T-cell (primary cell): ENCODE results near the gene EDN1. TPM values are rescaled to one million over a fixed set of nuclear protein-coding genes. Genes with fewer than 3 reads are reported as not detected.
A peak's percentile ranks its signal among the peaks of the same experiment; 100 is the strongest.

Experiments used
- ATAC-seq, 4 experiments: fragments of 200-7000 bp in 3 of 4; fragments of 150-1000 bp in 1 of 4; cut with Tn5 transposase; replicated peaks in 1 of 4; 1 replicate in 3 of 4; 2 replicates in 1 of 4; pipeline ENCODE4 v1.10.0; 2021; ENCODE audit warnings: moderate library complexity in 3 of 4, mild to moderate bottlenecking in 2 of 4, moderate number of reproducible peaks in 1 of 4
- CTCF ChIA-PET, 2 donors: fragments of 300-600 bp; sonication (Branson Sonifier 250); formaldehyde crosslinking; loops; one replicate each; lab custom pipeline; 2022; ENCODE audit warnings: antibody characterized with exemption in 2 of 2; lab: Charles Lee
- POLR2A ChIA-PET, 2 donors: fragments of 300-600 bp; sonication (Branson Sonifier 250); formaldehyde crosslinking; loops; one replicate each; lab custom pipeline; 2022; ENCODE audit warnings: antibody characterized with exemption in 2 of 2; lab: Charles Lee
- DNase-seq, 35 experiments: peaks; one replicate each; pipeline versions ENCODE4 v3.0.0 to v3.0.0-alpha.2; 2013 to 2023
- H3K27ac ChIP-seq: one replicate; pipeline ENCODE4 v1.5.1; 2013; ENCODE audit warnings: low read length
- H3K27me3 ChIP-seq, 2 experiments: replicated peaks in 1 of 2; 1 replicate in 1 of 2; 2 replicates in 1 of 2; pipeline versions ENCODE4 v1.6.1 to v1.7.0; 2013; ENCODE audit warnings: low read length in 1 of 2, mixed read lengths in 1 of 2; ENCODE audit not compliant: control insufficient read depth in 2 of 2, insufficient read depth in 2 of 2; ENCODE audit errors: extremely low read depth in 1 of 2
- H3K36me3 ChIP-seq, 2 donors: 1 replicate in 1 of 2; 2 replicates in 1 of 2; pipeline versions ENCODE4 v1.6.1 to v1.7.0; 2013; ENCODE audit warnings: low read length in 1 of 2; ENCODE audit not compliant: control insufficient read depth in 2 of 2, insufficient read depth in 1 of 2; ENCODE audit errors: extremely low read depth in 1 of 2
- H3K4me1 ChIP-seq, 2 experiments: 1 replicate in 1 of 2; 2 replicates in 1 of 2; pipeline versions ENCODE4 v1.6.1 to v1.7.0; 2013; ENCODE audit warnings: low read length in 2 of 2, mixed read lengths in 1 of 2; ENCODE audit not compliant: insufficient read depth in 2 of 2, control insufficient read depth in 1 of 2; ENCODE audit errors: extremely low read depth in 1 of 2
- H3K4me3 ChIP-seq, 2 donors: 1 replicate in 1 of 2; 2 replicates in 1 of 2; pipeline versions ENCODE4 v1.5.1 to v1.7.0; 2013; ENCODE audit warnings: mild to moderate bottlenecking in 2 of 2, low read length in 1 of 2, moderate library complexity in 1 of 2; ENCODE audit not compliant: control insufficient read depth in 1 of 2; ENCODE audit errors: extremely low read depth in 1 of 2
- H3K9me3 ChIP-seq: 2 replicates; pipeline ENCODE4 v1.7.0; 2013
- H3K27ac Mint-ChIP-seq, 2 donors: one replicate each; pipeline ENCODE4 v1.8.0; 2020 to 2021; ENCODE audit warnings: mild to moderate bottlenecking in 2 of 2, mixed read lengths in 2 of 2
- H3K27me3 Mint-ChIP-seq, 2 donors: one replicate each; pipeline ENCODE4 v1.8.0; 2021 to 2022; ENCODE audit warnings: mixed read lengths in 2 of 2
- H3K36me3 Mint-ChIP-seq: one replicate; pipeline ENCODE4 v1.8.0; 2021; ENCODE audit warnings: mixed read lengths
- H3K4me1 Mint-ChIP-seq, 3 donors: one replicate each; pipeline ENCODE4 v1.8.0; 2020 to 2022; ENCODE audit warnings: mixed read lengths in 3 of 3, mild to moderate bottlenecking in 1 of 3
- H3K4me3 Mint-ChIP-seq, 3 donors: one replicate each; pipeline ENCODE4 v1.8.0; 2020 to 2022; ENCODE audit warnings: mild to moderate bottlenecking in 3 of 3, mixed read lengths in 3 of 3, moderate library complexity in 3 of 3
- H3K9me3 Mint-ChIP-seq, 3 donors: one replicate each; pipeline ENCODE4 v1.8.0; 2020 to 2022; ENCODE audit warnings: mixed read lengths in 3 of 3
- WGBS: methylation state at CpG from one replicate; pipeline ENCODE4 v1.1.5; 2013; ENCODE audit warnings: missing lambda C conversion rate; ENCODE audit not compliant: insufficient coverage; 5-methylcytosine and 5-hydroxymethylcytosine counted together
- total RNA-seq, 35 experiments: library from RNA in 6 of 35; stranded (reverse) in 6 of 35; fragments of 120-200 nt in 1 of 35; gene quantifications; one replicate each; pipeline versions ENCODE4 v1.2.1 to v1.2.4 and lab custom pipeline; 2013 to 2026

Gene EDN1
- total RNA-seq, 5 donors from 2014 or later (not counting 1 experiment from before 2014, with no cell fraction given), result 0.44 to 1.2 (median 0.79) TPM

GRCh38 chr6:12291071-12291838, 1.1 kb downstream of the EDN1 start:
- Histone ChIP-seq H3K4me3 (no peak overlapping the region), H3K27me3 (peaks cover 5 to 41% of the 10 kb centered on the region in 2 experiments), H3K27ac (no peak overlapping the region), H3K36me3 (no peaks in the 10 kb centered on the region), H3K4me1 (peaks cover 0 to 11% of the 10 kb centered on the region in 2 experiments), H3K9me3 (no peaks in the 10 kb centered on the region)
- POLR2A ChIA-PET, result interaction anchor here in 1 of 2 donors (0.6 to 0.7 kb wide), 2 partner anchors 18 to 635 kb away, joined by 4 to 6 read pairs; no protein-coding TSS in a partner anchor
- CTCF ChIA-PET, result interaction anchor here (0.5 to 1.3 kb wide), 5 partner anchors 230 to 1544 kb away, joined by 3 to 5 read pairs (median 4); partner anchors contain the start of gene TMEM14B (in 1 of the 2)
- Mint-ChIP-seq H3K36me3 (peaks cover 3% of the 10 kb centered on the region), H3K4me3 (peak overlapping the region in 1 of 3 donors; percentile 88), H3K9me3 (no peaks in the 10 kb centered on the region), H3K27me3 (peaks cover 25 to 43% of the 10 kb centered on the region in 2 donors), H3K27ac (no peak overlapping the region), H3K4me1 (peaks cover 13 to 19% (median 16%) of the 10 kb centered on the region in 3 donors)
- ATAC-seq (no peak), DNase-seq (no peak)
- 72% methylated on average over 5 of the region's 12 CpGs for WGBS

- Mint-ChIP-seq H3K27me3 (peaks cover 25 to 43% of the 10 kb centered on the region in 2 donors), H3K36me3 (peaks cover 4% of the 10 kb centered on the region), H3K27ac (no peak overlapping the region), H3K9me3 (no peaks in the 10 kb centered on the region), H3K4me3 (no peak overlapping the region), H3K4me1 (peaks cover 13 to 19% (median 16%) of the 10 kb centered on the region in 3 donors)
- 46% methylated on average over 8 of the region's 15 CpGs for WGBS
- H3K4me3 ChIP-seq, result no peak overlapping the region
- DNase-seq, result no peak
- ChIA-PET POLR2A (interaction anchor here in 1 of 2 donors (0.6 to 0.7 kb wide), 2 partner anchors 18 to 636 kb away, joined by 4 to 6 read pairs; no protein-coding TSS in a partner anchor), CTCF (no interaction called here)
- peaks cover 5 to 41% of the 10 kb centered on the region in 2 experiments for H3K27me3 ChIP-seq
- peaks cover 0 to 11% of the 10 kb centered on the region in 2 experiments for H3K4me1 ChIP-seq
- H3K9me3 ChIP-seq, result no peaks in the 10 kb centered on the region
- no peak overlapping the region for H3K27ac ChIP-seq
- no peak for ATAC-seq
- no peaks in the 10 kb centered on the region for H3K36me3 ChIP-seq
Measured at GRCh38 chr6:12291839-12292604, 1.9 kb downstream of the EDN1 start.

- Histone ChIP-seq H3K27ac (no peak overlapping the region), H3K9me3 (no peaks in the 10 kb centered on the region), H3K4me1 (peaks cover 0 to 11% of the 10 kb centered on the region in 2 experiments), H3K36me3 (no peaks in the 10 kb centered on the region), H3K27me3 (peaks cover 5 to 30% of the 10 kb centered on the region in 2 experiments), H3K4me3 (no peak overlapping the region)
- no CpG with 5 or more reads among the region's 4 CpGs for WGBS
- ATAC-seq (no peak), DNase-seq (no peak)
- no peak overlapping the region for H3K27ac Mint-ChIP-seq
- H3K4me3 Mint-ChIP-seq, result no peak overlapping the region
- peaks cover 25 to 39% of the 10 kb centered on the region in 2 donors for H3K27me3 Mint-ChIP-seq
- peaks cover 13 to 19% (median 16%) of the 10 kb centered on the region in 3 donors for H3K4me1 Mint-ChIP-seq
- ChIA-PET CTCF (no interaction called here), POLR2A (no interaction called here)
- H3K36me3 Mint-ChIP-seq, result peaks cover 4% of the 10 kb centered on the region
- H3K9me3 Mint-ChIP-seq, result no peaks in the 10 kb centered on the region
Measured at GRCh38 chr6:12293235-12293930, 3.2 kb downstream of the EDN1 start.

- Mint-ChIP-seq H3K27me3 (peaks cover 25 to 34% of the 10 kb centered on the region in 2 donors), H3K27ac (no peak overlapping the region)
Measured at GRCh38 chr6:12293931-12294807, 4.0 kb downstream of the EDN1 start.

GRCh38 chr6:12294851-12295536, 4.8 kb downstream of the EDN1 start:
- Mint-ChIP-seq H3K27ac (no peak overlapping the region), H3K27me3 (peaks cover 25 to 27% of the 10 kb centered on the region in 2 donors), H3K4me1 (peaks cover 6 to 9% (median 6%) of the 10 kb centered on the region in 3 donors), H3K36me3 (peaks cover 4% of the 10 kb centered on the region), H3K4me3 (no peak overlapping the region), H3K9me3 (no peaks in the 10 kb centered on the region)
- peaks cover 5 to 24% of the 10 kb centered on the region in 2 experiments for H3K27me3 ChIP-seq
- peaks cover 0 to 5% of the 10 kb centered on the region in 2 experiments for H3K4me1 ChIP-seq
- no peaks in the 10 kb centered on the region for H3K9me3 ChIP-seq
- no peak overlapping the region for H3K4me3 ChIP-seq
- WGBS, result no CpG with 5 or more reads among the region's 3 CpGs
- no peak for DNase-seq
- no peak overlapping the region for H3K27ac ChIP-seq
- no peaks in the 10 kb centered on the region for H3K36me3 ChIP-seq
- CTCF ChIA-PET, result no interaction called here
- POLR2A ChIA-PET, result no interaction called here
- no peak for ATAC-seq

More at GRCh38 chr6:12293931-12294807, 4.0 kb downstream of the EDN1 start:
- ChIA-PET POLR2A (no interaction called here), CTCF (no interaction called here)
- Histone ChIP-seq H3K4me1 (peaks cover 0 to 11% of the 10 kb centered on the region in 2 experiments), H3K4me3 (no peak overlapping the region), H3K27ac (no peak overlapping the region), H3K9me3 (no peaks in the 10 kb centered on the region), H3K36me3 (no peaks in the 10 kb centered on the region), H3K27me3 (peaks cover 5 to 27% of the 10 kb centered on the region in 2 experiments)
- H3K4me3 Mint-ChIP-seq, result no peak overlapping the region
- H3K4me1 Mint-ChIP-seq, result peaks cover 13 to 17% (median 14%) of the 10 kb centered on the region in 3 donors
- WGBS, result 100% methylated on average over 1 of the region's 7 CpGs
- ATAC-seq, result no peak
- no peak for DNase-seq
- H3K36me3 Mint-ChIP-seq, result peaks cover 4% of the 10 kb centered on the region
- no peaks in the 10 kb centered on the region for H3K9me3 Mint-ChIP-seq
